Raji (cell line): ENCODE data around the gene PLAGL2.

Experiments
- POLR2A ChIP-seq: IDR thresholded peaks from 2 replicates; pipeline ENCODE4 v1.6.1; 2011; ENCODE audit warnings: low read depth, low read length, control low read depth; ENCODE audit not compliant: insufficient read depth

PLAGL2 gene

DNA sequence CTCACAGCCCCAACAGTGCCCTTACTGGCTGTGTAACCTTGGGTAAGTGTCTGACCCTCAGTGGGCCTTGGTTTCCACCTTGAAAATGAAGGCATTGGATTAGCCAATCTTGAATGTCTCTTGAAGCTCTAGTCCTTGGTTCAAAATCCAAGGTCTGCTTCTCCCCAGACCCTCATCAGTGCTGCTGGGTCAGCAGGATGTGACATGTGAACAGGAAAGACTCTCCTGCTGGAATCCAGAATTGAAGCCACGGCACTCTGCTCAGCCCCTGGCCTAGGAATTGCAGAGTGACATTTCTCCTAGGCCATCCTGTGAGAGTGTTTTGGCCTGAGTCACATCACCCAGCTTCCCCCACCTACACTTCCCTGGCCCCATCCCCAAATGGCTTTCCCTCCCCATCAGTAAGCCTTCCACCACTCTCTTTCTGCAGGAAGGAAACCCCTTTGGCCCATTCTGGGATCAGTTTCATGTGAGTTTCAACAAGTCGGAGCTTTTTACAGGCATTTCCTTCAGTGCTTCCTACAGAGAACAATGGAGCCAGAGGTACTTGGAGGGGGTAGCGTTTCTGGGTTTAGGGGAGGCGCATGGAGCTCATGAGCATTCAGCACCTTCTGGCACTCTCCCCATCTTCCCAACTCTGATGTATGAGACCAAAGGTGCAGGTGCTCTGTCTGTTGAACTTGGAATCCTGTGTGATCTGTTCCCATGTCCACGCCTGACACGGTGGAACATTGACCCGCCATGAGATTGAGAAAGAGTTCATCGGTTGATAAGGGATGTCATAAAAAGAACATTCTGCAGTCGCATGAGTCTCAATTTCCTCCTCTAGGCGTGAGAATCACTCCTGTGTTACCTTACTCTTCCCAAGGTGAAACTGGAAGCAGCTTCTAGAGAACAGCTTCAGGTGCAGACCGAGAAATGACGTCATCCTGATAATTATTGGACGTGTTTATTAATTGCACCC, 8.9 kb upstream of the PLAGL2 start:
- TF ChIP-seq POLR2A = no peak

DNA sequence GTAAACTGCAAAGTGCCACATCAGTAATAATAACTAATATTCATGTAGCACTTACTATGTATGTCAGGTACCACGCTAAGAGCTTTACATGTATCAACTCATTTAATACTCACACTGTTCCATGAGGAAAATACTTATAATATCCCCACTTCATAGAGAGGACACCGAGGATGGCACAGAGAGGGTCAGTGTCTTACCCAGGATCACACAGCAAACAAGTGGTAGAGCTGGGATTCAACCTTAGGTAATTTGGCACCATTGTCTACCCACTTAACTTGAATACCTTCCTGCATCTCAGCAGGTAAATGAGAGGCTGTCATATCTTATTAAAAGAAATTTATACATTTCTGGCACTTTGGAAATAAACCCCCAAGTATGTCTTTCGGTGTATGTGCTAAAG, 8.2 kb upstream of the PLAGL2 start:
- TF ChIP-seq POLR2A = no peak

DNA sequence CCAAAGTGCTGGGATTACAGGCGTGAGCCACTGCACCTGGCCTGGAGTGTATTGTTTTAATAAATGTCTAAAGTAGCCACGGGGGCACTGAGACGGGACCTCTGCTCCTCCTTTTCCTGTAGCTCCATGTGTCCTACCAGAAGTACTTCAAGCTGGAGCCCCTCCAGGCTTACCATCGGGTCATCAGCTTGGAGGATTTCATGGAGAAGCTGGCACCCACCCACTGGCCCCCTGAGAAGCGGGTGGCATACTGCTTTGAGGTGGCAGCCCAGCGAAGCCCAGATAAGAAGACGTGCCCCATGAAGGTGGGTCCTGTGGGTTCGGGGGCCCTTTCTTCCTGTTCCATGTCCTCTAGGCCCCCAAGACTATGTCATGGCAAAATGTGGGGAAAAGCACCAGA, 7.6 kb upstream of the PLAGL2 start:
- no peak for TF ChIP-seq POLR2A

DNA sequence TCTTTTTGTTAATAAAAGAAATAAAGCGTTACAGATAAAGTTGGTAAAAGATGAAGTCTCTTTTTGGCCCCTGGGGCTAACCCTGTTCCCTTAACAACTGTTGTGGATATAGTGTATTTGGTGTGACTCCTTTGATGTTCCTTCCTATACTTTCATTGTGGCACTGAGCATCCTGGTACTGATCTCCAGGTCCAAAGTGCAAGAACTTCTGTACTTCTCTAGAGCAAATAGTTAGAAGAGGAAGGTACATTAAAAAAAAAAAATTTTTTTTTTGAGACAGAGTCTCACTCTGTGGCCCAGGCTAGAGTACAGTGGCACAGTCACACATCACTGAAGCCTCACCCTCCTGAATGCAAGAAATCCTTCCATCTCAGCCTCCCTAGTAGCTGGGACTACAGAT, 6.3 kb upstream of the PLAGL2 start:
- no peak for TF ChIP-seq POLR2A

DNA sequence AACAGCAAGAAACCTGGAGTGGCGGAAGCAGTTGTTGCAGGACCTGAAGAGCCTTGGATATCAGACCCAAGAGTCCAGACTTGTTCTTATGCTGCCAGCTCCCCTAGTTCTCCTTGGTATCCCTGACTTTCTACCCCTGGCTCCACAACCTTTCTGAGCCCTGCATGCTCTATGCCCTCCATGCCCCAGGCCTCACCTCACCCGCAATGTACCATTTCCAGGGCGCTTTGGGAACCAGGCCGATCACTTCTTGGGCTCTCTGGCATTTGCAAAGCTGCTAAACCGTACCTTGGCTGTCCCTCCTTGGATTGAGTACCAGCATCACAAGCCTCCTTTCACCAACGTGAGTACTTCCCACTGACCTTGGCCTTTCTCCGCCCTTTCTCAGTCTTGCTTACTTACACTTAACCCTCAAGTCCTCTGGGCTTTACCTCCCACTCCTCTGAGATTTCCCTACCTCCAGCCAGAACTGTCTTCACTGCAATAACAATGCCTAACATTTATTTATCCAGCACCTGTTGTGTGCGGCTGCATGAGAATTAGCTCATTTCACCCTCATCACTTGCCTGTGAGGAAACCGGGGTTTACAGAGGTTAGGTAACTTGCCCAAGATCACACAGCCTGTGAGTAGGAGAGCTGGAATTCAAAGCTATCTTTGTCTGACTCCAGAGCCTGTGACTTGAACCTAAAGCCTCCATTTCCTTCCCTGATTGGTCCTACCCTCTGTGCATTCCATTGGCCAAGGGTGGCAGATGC, 2.5 kb upstream of the PLAGL2 start:
- TF ChIP-seq POLR2A = 0 out of 2 replicates have a peak, but pooled peaks have one; percentile 15

DNA sequence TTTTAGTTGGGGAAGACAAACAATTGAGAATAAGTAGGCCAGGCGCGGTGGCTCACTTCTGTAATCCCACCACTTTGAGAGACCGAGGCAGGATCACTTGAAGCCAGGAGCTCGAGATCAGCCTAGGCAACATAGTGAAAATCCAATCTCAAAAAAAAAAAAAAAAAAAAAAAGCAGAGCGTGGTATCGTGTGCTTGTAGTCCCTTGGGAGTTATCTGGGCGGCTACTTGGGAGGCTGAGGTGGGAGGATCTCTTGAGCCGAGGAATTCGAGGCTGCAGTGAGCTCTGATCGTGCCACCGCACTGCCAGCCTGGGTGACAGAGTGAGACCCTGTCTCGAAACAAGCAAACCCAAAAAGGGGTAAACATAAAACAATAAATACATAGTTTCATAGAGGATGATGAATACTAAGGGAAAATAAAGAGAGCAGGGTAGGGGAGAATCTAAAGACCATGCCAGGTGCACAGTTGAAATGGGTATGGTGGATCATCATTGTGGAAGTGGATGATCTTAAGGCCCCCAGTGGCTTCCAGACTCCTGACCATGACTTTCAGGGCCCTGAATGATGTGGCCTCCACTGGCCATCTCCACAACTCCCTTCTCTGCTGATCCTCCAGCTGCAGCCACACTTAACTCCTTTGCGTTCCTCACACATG, 1.1 kb upstream of the PLAGL2 start:
- no peak for TF ChIP-seq POLR2A

DNA sequence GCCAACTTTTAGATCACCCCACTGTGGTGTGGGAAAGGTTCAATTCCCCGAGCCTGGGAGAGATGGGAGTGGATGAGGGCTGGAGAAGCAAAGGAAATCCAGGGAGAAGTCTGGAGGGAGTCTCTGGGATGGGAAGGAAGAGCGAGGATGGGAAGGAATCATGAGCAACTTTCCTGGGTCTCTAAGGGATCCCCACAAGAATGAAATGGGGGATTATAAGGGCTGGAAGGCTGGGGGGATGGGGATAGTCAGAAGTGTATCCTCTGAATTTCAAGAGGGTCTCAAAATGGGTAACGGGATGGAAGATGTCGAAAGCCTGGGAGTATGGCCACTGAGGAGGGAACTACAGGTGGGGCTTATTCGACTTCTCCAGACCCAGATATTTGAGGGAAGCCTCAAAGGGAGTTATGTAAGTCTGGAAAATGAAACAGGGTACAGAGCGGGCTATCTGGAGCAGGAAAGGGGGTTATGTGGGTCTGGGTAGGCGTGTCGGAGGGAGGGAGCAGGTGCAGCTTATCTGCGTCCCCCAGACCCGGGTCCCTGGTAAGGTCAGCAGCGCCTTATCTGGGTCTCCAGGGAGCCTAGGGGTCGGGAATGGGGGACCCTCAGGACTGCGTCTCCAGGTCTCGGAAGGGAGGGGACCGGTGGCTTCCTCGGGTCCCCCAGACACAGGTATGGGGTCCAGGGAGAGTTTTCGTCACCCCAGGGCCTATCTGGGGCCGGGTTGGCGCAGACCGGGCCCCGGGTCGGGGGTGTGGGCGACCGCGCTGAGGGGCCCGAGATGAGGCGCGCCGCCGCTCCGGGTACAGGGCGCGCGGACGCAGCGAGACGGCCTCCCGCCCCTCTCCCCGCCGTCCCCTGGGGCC, 550 bp downstream of the PLAGL2 start:
- TF ChIP-seq POLR2A = no peak

DNA sequence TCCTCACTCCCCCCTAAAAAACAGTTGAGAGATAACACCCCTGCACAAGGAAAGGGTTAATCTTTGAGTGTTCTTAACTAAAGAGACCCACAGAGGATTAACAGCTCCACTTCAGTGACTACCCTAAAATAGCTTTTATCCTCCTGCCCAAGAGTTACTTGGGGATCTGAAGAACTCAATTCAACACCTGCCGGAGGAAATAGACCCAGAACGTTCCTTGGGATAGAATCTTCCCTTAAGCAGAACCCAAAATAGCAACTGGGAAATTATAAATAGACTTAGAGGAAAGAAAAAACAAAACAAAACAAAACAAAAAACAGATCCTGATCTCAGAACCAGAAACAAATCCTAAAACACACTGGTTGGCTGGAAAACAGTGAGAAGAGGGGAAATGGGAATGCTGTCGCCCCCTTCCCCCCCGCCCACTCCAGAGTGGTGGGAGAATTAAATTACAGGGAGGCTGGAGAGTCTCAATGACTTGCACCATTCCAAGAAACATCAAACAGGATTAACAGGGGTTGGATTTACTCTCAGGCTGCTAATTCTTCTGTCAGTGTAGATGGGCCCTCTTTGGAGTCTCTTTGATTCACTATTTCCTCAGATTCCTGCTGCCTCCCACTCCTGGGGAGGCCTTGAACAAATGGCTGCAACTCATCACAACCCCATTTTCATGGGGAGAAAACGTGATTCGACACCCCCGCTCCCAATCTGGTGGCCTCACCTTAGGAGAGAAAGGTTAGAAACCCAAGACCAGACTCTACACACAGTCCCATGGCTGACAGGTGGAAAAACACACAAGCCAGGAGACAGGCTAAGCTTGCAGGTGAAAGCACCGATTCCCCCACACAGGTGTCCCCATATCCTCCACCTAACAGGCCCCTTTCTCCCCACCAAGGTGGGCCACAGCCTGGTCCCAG, 1.4 kb downstream of the PLAGL2 start:
- TF ChIP-seq POLR2A = no peak

DNA sequence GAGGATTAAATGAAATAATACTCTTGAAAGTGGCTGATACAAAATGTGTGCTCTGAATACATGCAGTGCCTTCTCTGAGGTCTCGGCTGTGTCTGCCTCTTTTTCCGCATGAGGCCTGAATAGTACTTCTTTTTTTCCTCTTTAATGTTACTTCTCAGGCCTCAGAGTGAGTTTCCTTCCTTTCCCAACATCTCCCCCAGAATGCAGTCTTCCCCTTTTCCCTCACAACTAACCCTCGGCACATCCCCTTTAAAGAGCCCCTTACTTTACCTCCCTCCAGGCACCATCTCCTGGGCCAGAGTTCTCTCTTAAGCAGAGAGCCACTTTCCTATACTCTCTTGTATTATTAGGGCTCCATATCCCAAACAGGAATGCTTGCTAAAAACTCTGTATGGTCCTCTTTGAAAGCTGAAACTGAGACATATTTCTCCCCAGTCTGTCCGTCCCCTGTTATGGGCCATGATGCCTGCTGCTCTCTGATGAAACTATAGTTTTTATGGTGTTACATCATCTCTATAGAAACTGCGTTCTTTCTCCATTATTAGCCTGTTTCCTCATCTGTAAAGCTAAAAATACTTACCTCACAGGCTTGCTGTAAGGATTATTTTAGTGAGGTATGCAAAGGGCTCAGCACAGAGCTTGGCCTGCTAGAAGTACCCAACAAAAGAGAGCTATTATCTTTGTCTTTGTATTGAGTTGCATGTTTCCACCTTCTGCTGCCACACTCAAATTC, 2.3 kb downstream of the PLAGL2 start:
- no peak for TF ChIP-seq POLR2A

DNA sequence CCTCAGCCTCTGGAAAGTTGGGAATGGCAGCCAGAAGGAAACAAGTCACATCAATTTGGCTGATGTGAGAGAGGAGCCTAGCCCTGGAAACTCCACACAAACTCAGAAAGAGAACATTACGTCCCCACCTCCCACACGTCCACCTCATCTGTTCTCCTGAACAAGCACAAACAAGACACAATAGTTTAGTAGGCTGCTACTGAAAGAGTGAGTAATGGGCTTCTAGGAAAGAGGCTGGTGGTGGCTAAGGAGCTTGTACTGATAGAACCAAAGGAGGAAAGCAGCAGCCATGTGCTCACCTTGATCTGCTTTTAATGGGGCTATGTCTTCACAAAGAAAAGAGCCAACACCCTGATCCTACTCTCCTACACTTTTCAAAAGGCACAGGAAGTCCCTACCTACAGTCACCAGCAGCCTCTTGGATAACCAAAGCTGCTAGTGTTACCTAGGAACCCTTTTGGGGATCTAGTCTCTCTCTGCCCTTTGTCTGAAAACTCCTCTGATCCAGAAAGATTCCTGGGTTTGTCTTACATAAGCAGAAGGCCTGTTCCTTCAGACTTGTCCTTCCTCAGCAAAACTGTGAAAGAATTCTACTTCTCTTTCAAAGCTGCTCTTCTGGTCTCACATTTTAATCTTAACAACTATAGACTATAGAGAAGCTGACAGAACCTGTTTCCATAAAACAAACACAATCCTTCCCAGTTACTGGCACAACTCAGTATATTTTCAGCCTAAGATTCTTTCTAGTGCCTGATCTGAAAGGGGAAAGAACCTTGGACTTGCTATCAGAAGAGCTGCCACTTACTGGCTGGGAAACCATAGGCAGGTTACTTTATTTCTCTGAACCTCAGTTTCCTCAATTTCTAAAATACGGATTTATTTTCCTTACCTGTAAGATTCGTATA, 3.1 kb downstream of the PLAGL2 start:
- TF ChIP-seq POLR2A = no peak

DNA sequence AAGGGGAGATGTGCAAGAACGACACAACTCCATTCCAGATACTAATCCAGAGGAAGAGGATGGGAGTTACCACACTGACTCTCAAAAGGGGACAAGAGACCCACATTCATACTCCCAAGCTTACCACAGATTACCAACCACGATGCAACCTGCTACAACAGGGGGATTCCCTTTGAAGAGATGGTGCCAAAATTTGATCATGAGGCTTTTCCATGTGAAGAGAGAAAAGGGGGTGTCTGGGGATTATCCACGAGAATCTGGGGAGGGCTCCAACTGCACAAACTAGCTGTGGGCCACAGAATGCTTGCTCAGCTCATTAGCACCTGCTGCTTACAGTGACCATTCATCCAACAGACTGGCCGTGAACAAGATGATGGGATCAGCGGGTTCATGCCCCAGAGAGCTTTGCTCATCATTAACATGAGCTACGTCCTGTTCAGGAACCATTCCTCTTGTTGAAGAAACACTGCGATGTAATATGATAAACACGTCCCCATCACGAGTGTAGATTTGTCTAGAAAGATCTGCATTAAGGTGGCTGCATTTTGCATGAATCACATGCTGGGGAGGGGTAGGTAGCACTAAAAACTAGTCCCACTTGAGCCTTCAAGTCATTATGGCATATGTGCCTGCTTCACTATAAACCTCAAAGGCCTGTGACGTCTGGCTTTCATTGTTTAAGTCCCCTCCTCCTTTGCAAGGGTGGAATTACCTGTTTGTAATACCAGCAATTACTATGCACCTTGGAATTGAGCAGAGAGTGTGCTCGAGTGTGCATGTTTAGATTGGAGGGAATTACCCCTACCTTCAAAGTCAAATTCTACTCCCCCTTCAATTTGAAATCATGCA, 4.0 kb downstream of the PLAGL2 start:
- no peak for TF ChIP-seq POLR2A

DNA sequence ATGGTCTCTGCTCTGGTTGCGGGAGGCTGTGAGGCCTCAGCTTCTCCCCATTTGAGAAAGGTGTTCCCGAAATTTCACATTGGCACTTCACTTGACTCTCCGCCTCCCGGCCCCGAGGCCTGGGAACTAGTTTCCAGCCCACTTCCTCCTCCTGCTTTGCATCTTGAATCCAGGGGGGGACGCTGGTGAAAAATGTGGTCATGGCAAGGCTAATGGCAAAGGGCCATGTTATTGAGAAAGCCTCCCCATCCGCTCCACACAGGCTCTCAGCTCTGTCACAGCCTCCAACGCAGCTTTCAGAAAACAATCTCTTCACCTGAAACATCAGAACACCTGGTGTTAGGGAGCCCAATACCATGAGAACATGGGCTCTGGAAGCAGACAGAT, 5.6 kb downstream of the PLAGL2 start:
- no peak for TF ChIP-seq POLR2A
